HG03432 (cell line): ENCODE data around the gene EP400.
"Not testable (repeated sequence)": the region's sequence is repeated elsewhere in the genome, so short reads cannot be mapped to it uniquely, and the experiment has no call there.

Experiments used
- ATAC-seq: cut with Tn5 transposase; IDR thresholded peaks from one replicate; pipeline ENCODE4 v1.9.1; 2021; ENCODE audit warnings: mild to moderate bottlenecking, moderate library complexity; ENCODE audit not compliant: unreplicated experiment

The EP400 gene

GRCh38 chr12:132080515-132080914 lies 130.8 kb downstream of the EP400 start:
- not testable (repeated sequence) for ATAC-seq

- ATAC-seq = no peak
Measured at GRCh38 chr12:132081423-132081822, 131.7 kb downstream of the EP400 start.

GRCh38 chr12:132083614-132083940 lies 133.8 kb downstream of the EP400 start:
- no peak for ATAC-seq

- ATAC-seq = peak; percentile 90
Measured at GRCh38 chr12:132083941-132084620, 134.3 kb downstream of the EP400 start.

- no peak for ATAC-seq
Measured at GRCh38 chr12:132084621-132085290, 135.0 kb downstream of the EP400 start.

GRCh38 chr12:132085291-132085635 lies 135.5 kb downstream of the EP400 start:
- ATAC-seq = no peak

- no peak for ATAC-seq
Measured at GRCh38 chr12:132089407-132089910, 139.7 kb downstream of the EP400 start.

- ATAC-seq = no peak
Measured at GRCh38 chr12:132094269-132094891, 144.6 kb downstream of the EP400 start.

GRCh38 chr12:132095520-132096409 lies 146.0 kb downstream of the EP400 start:
- ATAC-seq = no peak

GRCh38 chr12:132099739-132100138 lies 150.0 kb downstream of the EP400 start:
- no peak for ATAC-seq

GRCh38 chr12:132100306-132101065 lies 150.7 kb downstream of the EP400 start:
- no peak for ATAC-seq

- ATAC-seq = no peak
Measured at GRCh38 chr12:132102297-132102696, 152.6 kb downstream of the EP400 start.

GRCh38 chr12:132103072-132103471 lies 153.3 kb downstream of the EP400 start:
- not testable (repeated sequence) for ATAC-seq

- ATAC-seq = no peak
Measured at GRCh38 chr12:132103542-132104308, 154.0 kb downstream of the EP400 start.

- ATAC-seq = no peak
Measured at GRCh38 chr12:132105467-132105866, 155.7 kb downstream of the EP400 start.

- ATAC-seq = no peak
Measured at GRCh38 chr12:132106921-132107320, 157.2 kb downstream of the EP400 start.

- no peak for ATAC-seq
Measured at GRCh38 chr12:132108211-132108832, 158.6 kb downstream of the EP400 start.

GRCh38 chr12:132109741-132110140 lies 160.0 kb downstream of the EP400 start:
- no peak for ATAC-seq

GRCh38 chr12:132110677-132111076 lies 160.9 kb downstream of the EP400 start:
- no peak for ATAC-seq
